Mucosa of stomach (tissue), 1 donor: ENCODE measurements around the gene CADM2.

ENCODE experiments used
- H3K27me3 ChIP-seq: one replicate; pipeline ENCODE4 v1.7.0; 2013; ENCODE audit warnings: mild to moderate bottlenecking, low read length; ENCODE audit not compliant: control insufficient read depth, insufficient read depth
- H3K36me3 ChIP-seq: one replicate; pipeline ENCODE4 v1.7.0; 2013; ENCODE audit warnings: low read length; ENCODE audit not compliant: control insufficient read depth, insufficient read depth
- H3K4me1 ChIP-seq: one replicate; pipeline ENCODE4 v1.7.0; 2013; ENCODE audit warnings: mild to moderate bottlenecking, low read length; ENCODE audit not compliant: control insufficient read depth, insufficient read depth
- H3K4me3 ChIP-seq: one replicate; pipeline ENCODE4 v1.7.0; 2013; ENCODE audit warnings: low read length
- H3K9ac ChIP-seq: one replicate; pipeline ENCODE4 v1.7.0; 2013; ENCODE audit warnings: mild to moderate bottlenecking, low read length, moderate library complexity
- H3K9me3 ChIP-seq: one replicate; pipeline ENCODE4 v1.7.0; 2013; ENCODE audit warnings: mild to moderate bottlenecking, low read length, moderate library complexity; ENCODE audit not compliant: control insufficient read depth
- donor health status: Pancreatic carcinoma.

CADM2 gene

GRCh38 chr3:85572978-85573377 is 614.2 kb downstream of the CADM2 start:
- Histone ChIP-seq H3K27me3 (no peaks in the 10 kb centered on the region), H3K9me3 (no peaks in the 10 kb centered on the region), H3K9ac (no peak overlapping the region), H3K36me3 (no peaks in the 10 kb centered on the region), H3K4me3 (no peak overlapping the region), H3K4me1 (no peaks in the 10 kb centered on the region)

- Histone ChIP-seq H3K36me3 (no peaks in the 10 kb centered on the region), H3K9me3 (no peaks in the 10 kb centered on the region), H3K4me1 (no peaks in the 10 kb centered on the region), H3K27me3 (no peaks in the 10 kb centered on the region), H3K4me3 (no peak overlapping the region), H3K9ac (no peak overlapping the region)
These were observed 615.4 kb downstream of the CADM2 start for GRCh38 chr3:85574006-85574705.

- no peaks in the 10 kb centered on the region for H3K27me3 ChIP-seq
- H3K4me3 ChIP-seq, result no peak overlapping the region
These were observed 617.4 kb downstream of the CADM2 start for GRCh38 chr3:85576091-85576690.

GRCh38 chr3:85576697-85577200 is 618.0 kb downstream of the CADM2 start:
- no peaks in the 10 kb centered on the region for H3K4me1 ChIP-seq
- no peaks in the 10 kb centered on the region for H3K9me3 ChIP-seq
- H3K27me3 ChIP-seq, result no peaks in the 10 kb centered on the region
- no peak overlapping the region for H3K9ac ChIP-seq
- H3K4me3 ChIP-seq, result no peak overlapping the region
- H3K36me3 ChIP-seq, result no peaks in the 10 kb centered on the region

More at GRCh38 chr3:85576091-85576690, 617.4 kb downstream of the CADM2 start:
- H3K9me3 ChIP-seq, result no peaks in the 10 kb centered on the region
- no peaks in the 10 kb centered on the region for H3K36me3 ChIP-seq
- no peak overlapping the region for H3K9ac ChIP-seq
- H3K4me1 ChIP-seq, result no peaks in the 10 kb centered on the region

- no peaks in the 10 kb centered on the region for H3K27me3 ChIP-seq
- no peaks in the 10 kb centered on the region for H3K4me1 ChIP-seq
- no peaks in the 10 kb centered on the region for H3K9me3 ChIP-seq
- no peaks in the 10 kb centered on the region for H3K36me3 ChIP-seq
- no peak overlapping the region for H3K9ac ChIP-seq
- no peak overlapping the region for H3K4me3 ChIP-seq
These were observed 626.1 kb downstream of the CADM2 start for GRCh38 chr3:85584779-85585356.

GRCh38 chr3:85586018-85586417 is 627.2 kb downstream of the CADM2 start:
- H3K4me1 ChIP-seq, result no peaks in the 10 kb centered on the region
- H3K27me3 ChIP-seq, result no peaks in the 10 kb centered on the region
- no peak overlapping the region for H3K9ac ChIP-seq
- H3K9me3 ChIP-seq, result no peaks in the 10 kb centered on the region
- no peak overlapping the region for H3K4me3 ChIP-seq
- no peaks in the 10 kb centered on the region for H3K36me3 ChIP-seq

GRCh38 chr3:85589145-85589544 is 630.4 kb downstream of the CADM2 start:
- no peaks in the 10 kb centered on the region for H3K36me3 ChIP-seq
- H3K27me3 ChIP-seq, result no peaks in the 10 kb centered on the region
- no peak overlapping the region for H3K4me3 ChIP-seq
- no peaks in the 10 kb centered on the region for H3K4me1 ChIP-seq
- H3K9me3 ChIP-seq, result no peaks in the 10 kb centered on the region
- H3K9ac ChIP-seq, result no peak overlapping the region

- Histone ChIP-seq H3K4me1 (no peaks in the 10 kb centered on the region), H3K9ac (no peak overlapping the region), H3K4me3 (no peak overlapping the region), H3K36me3 (no peaks in the 10 kb centered on the region), H3K27me3 (no peaks in the 10 kb centered on the region), H3K9me3 (no peaks in the 10 kb centered on the region)
These were observed 632.7 kb downstream of the CADM2 start for GRCh38 chr3:85591451-85591850.

GRCh38 chr3:85592256-85592655 is 633.5 kb downstream of the CADM2 start:
- no peaks in the 10 kb centered on the region for H3K36me3 ChIP-seq
- H3K9ac ChIP-seq, result no peak overlapping the region
- H3K27me3 ChIP-seq, result no peaks in the 10 kb centered on the region
- no peak overlapping the region for H3K4me3 ChIP-seq
- H3K4me1 ChIP-seq, result no peaks in the 10 kb centered on the region
- no peaks in the 10 kb centered on the region for H3K9me3 ChIP-seq

GRCh38 chr3:85594676-85595075 is 635.9 kb downstream of the CADM2 start:
- no peaks in the 10 kb centered on the region for H3K36me3 ChIP-seq
- H3K9me3 ChIP-seq, result no peaks in the 10 kb centered on the region
- no peak overlapping the region for H3K4me3 ChIP-seq
- H3K27me3 ChIP-seq, result no peaks in the 10 kb centered on the region
- no peaks in the 10 kb centered on the region for H3K4me1 ChIP-seq
- no peak overlapping the region for H3K9ac ChIP-seq

GRCh38 chr3:85603378-85603777 is 644.6 kb downstream of the CADM2 start:
- Histone ChIP-seq H3K4me1 (no peaks in the 10 kb centered on the region), H3K4me3 (no peak overlapping the region), H3K9ac (no peak overlapping the region), H3K27me3 (no peaks in the 10 kb centered on the region), H3K36me3 (no peaks in the 10 kb centered on the region), H3K9me3 (no peaks in the 10 kb centered on the region)

GRCh38 chr3:85604641-85605040 is 645.9 kb downstream of the CADM2 start:
- Histone ChIP-seq H3K36me3 (no peaks in the 10 kb centered on the region), H3K27me3 (no peaks in the 10 kb centered on the region), H3K4me3 (no peak overlapping the region), H3K9ac (no peak overlapping the region), H3K4me1 (no peaks in the 10 kb centered on the region), H3K9me3 (no peaks in the 10 kb centered on the region)
